ENCODE data around the gene EFNA5. TPM values are rescaled to one million over a fixed set of nuclear protein-coding genes. Genes with fewer than 3 reads are reported as not detected.

EFNA5 gene
- total and polyA plus RNA-seq, 2 experiments from 2014 or later = 7.5 to 10.1 TPM

DNA sequence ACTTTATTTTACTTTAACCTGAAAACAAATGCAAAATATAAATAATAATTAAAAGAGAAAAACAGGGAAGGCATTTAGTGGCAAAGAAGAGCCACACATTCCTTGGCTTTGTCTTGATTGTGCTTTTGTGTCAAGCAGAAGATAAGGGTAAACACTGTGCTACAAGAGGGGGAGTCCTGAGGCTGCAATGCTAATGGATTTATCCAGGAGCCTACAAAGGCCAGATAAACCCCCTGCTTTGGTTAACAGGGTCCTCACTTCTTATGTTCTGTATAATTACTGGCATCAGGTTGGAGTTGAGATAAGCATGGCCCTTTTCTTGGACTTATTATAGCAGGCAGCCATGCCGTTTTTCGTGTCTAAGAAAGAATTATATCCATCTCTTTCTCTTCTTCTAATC, 302.8 kb downstream of the EFNA5 start:
- ATAC-seq (peak; percentile 80), DNase-seq (ENCODE audit: low spot score) (peak; percentile 30)
- H3K4me1 ChIP-seq (ENCODE audit: insufficient read depth) = peaks cover 30% of the 10 kb centered on the region
- Mint-ChIP-seq H3K4me3 (no peak overlapping the region), H3K27me3 (ENCODE audit: insufficient read depth, low read depth, poor library complexity) (peaks cover 2% of the 10 kb centered on the region), H3K4me1 (peaks cover 28% of the 10 kb centered on the region), H3K27ac (no peak overlapping the region), H3K36me3 (ENCODE audit: low read depth) (no peaks in the 10 kb centered on the region), H3K9me3 (no peaks in the 10 kb centered on the region)
- no peak for TF ChIP-seq EZH2 (IDR thresholded peaks at IDR 0.05; ENCODE audit: low read depth, unreplicated experiment)
- no peak for TF ChIP-seq ZNF114 (CRISPR knock-in tag; IDR thresholded peaks at IDR 0.05)
- no peak for TF ChIP-seq POLR2AphosphoS5 (IDR thresholded peaks at IDR 0.05; ENCODE audit: low read depth)
- TF ChIP-seq CREB1 (CRISPR knock-in tag; IDR thresholded peaks at IDR 0.05; ENCODE audit: low read depth) = no peak
- TF ChIP-seq STAT1 (IDR thresholded peaks at IDR 0.05; ENCODE audit: unreplicated experiment) = no peak
- no peak for TF ChIP-seq ETS1 (IDR thresholded peaks at IDR 0.05)
- no peak for TF ChIP-seq JUNB (IDR thresholded peaks at IDR 0.05; ENCODE audit: unreplicated experiment)
- no peak for TF ChIP-seq REST (IDR thresholded peaks at IDR 0.05; ENCODE audit: unreplicated experiment)
- TF ChIP-seq, protein P1, sequence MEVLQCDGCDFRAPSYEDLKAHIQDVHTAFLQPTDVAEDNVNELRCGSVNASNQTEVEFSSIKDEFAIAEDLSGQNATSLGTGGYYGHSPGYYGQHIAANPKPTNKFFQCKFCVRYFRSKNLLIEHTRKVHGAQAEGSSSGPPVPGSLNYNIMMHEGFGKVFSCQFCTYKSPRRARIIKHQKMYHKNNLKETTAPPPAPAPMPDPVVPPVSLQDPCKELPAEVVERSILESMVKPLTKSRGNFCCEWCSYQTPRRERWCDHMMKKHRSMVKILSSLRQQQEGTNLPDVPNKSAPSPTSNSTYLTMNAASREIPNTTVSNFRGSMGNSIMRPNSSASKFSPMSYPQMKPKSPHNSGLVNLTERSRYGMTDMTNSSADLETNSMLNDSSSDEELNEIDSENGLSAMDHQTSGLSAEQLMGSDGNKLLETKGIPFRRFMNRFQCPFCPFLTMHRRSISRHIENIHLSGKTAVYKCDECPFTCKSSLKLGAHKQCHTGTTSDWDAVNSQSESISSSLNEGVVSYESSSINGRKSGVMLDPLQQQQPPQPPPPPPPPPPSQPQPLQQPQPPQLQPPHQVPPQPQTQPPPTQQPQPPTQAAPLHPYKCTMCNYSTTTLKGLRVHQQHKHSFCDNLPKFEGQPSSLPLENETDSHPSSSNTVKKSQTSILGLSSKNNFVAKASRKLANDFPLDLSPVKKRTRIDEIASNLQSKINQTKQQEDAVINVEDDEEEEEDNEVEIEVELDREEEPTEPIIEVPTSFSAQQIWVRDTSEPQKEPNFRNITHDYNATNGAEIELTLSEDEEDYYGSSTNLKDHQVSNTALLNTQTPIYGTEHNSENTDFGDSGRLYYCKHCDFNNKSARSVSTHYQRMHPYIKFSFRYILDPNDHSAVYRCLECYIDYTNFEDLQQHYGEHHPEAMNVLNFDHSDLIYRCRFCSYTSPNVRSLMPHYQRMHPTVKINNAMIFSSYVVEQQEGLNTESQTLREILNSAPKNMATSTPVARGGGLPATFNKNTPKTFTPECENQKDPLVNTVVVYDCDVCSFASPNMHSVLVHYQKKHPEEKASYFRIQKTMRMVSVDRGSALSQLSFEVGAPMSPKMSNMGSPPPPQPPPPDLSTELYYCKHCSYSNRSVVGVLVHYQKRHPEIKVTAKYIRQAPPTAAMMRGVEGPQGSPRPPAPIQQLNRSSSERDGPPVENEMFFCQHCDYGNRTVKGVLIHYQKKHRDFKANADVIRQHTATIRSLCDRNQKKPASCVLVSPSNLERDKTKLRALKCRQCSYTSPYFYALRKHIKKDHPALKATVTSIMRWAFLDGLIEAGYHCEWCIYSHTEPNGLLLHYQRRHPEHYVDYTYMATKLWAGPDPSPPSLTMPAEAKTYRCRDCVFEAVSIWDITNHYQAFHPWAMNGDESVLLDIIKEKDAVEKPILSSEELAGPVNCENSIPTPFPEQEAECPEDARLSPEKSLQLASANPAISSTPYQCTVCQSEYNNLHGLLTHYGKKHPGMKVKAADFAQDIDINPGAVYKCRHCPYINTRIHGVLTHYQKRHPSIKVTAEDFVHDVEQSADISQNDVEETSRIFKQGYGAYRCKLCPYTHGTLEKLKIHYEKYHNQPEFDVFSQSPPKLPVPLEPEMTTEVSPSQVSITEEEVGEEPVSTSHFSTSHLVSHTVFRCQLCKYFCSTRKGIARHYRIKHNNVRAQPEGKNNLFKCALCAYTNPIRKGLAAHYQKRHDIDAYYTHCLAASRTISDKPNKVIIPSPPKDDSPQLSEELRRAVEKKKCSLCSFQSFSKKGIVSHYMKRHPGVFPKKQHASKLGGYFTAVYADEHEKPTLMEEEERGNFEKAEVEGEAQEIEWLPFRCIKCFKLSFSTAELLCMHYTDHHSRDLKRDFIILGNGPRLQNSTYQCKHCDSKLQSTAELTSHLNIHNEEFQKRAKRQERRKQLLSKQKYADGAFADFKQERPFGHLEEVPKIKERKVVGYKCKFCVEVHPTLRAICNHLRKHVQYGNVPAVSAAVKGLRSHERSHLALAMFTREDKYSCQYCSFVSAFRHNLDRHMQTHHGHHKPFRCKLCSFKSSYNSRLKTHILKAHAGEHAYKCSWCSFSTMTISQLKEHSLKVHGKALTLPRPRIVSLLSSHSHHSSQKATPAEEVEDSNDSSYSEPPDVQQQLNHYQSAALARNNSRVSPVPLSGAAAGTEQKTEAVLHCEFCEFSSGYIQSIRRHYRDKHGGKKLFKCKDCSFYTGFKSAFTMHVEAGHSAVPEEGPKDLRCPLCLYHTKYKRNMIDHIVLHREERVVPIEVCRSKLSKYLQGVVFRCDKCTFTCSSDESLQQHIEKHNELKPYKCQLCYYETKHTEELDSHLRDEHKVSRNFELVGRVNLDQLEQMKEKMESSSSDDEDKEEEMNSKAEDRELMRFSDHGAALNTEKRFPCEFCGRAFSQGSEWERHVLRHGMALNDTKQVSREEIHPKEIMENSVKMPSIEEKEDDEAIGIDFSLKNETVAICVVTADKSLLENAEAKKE (CRISPR knock-in tag; IDR thresholded peaks at IDR 0.05) = no peak
- TF ChIP-seq NANOG (IDR thresholded peaks at IDR 0.05; ENCODE audit: borderline replicate concordance) = no peak
- no peak for TF ChIP-seq ZNF331 (CRISPR knock-in tag; IDR thresholded peaks at IDR 0.05; ENCODE audit: low read depth)
- TF ChIP-seq CTCF (conservative IDR thresholded peaks at IDR 0.05; ENCODE audit: low read depth in 2 of 2) = no peak
- TF ChIP-seq EZH2phosphoT487 (IDR thresholded peaks at IDR 0.05; ENCODE audit: unreplicated experiment) = no peak
- no peaks in the 10 kb centered on the region for H3F3A ChIP-seq (replicated peaks; ENCODE audit: low read depth)
- H3K4me2 ChIP-seq = peak overlapping the region; percentile 58; the same call in 1 of the 2 replicates
- peak overlapping the region; percentile 22; the same call in 1 of the 2 replicates for H3K27ac ChIP-seq (ENCODE audit: low read depth)
- no peaks in the 10 kb centered on the region for H3K79me2 ChIP-seq (replicated peaks; ENCODE audit: insufficient read depth)
- no peaks in the 10 kb centered on the region for H4K20me1 ChIP-seq (replicated peaks; ENCODE audit: insufficient read depth)
- peak overlapping the region; percentile 49; the same call in 1 of the 2 replicates for H2AFZ ChIP-seq
- H3K9me2 ChIP-seq (ENCODE audit: insufficient read depth) = peaks cover 6% of the 10 kb centered on the region; the same call in 1 of the 2 replicates
- H3K4me3 ChIP-seq = no peak overlapping the region
- H3K27me3 ChIP-seq (ENCODE audit: insufficient read depth) = no peaks in the 10 kb centered on the region
- no peaks in the 10 kb centered on the region for H3K36me3 ChIP-seq (ENCODE audit: insufficient read depth)
